WTC11 (cell line): ENCODE results near the gene NDUFA6.
A peak's percentile ranks its signal among the peaks of the same experiment; 100 is the strongest.

Experiments
- CREB1 ChIP-seq: sonication (generic); formaldehyde crosslinking; IDR thresholded peaks from 2 replicates; pipeline ENCODE4 v1.8.0; 2023; ENCODE audit warnings: mild to moderate bottlenecking, missing genetic modification reagents
- CTCF ChIP-seq: fragments of 200-600 bp; IDR thresholded peaks from 2 replicates; pipeline ENCODE4 v1.8.0; 2022; ENCODE audit warnings: antibody characterized with exemption
- ZNF416 ChIP-seq: fragments of 250-450 bp; sonication (Bioruptor Pico); IDR thresholded peaks from 2 replicates; pipeline ENCODE4 v1.9.0; 2021; ENCODE audit warnings: mild to moderate bottlenecking, inconsistent platforms

GRCh38 chr22:42070517-42071422 is 19.8 kb downstream of the NDUFA6 start, which contains the start of gene NAGA:
- TF ChIP-seq ZNF416 = no peak
- TF ChIP-seq CREB1 (CRISPR knock-in tag) = peak; percentile 84; the same call in 1 of the 2 replicates
- no peak for TF ChIP-seq CTCF
